IPS-15b (cell line): Measurements from ENCODE around the gene SSX2IP.
"Not testable (repeated sequence)": the region's sequence is repeated elsewhere in the genome, so short reads cannot be mapped to it uniquely, and the experiment has no call there.

Experiments used
- H3K27me3 ChIP-seq: one replicate; pipeline ENCODE4 v1.6.1; 2013; ENCODE audit warnings: low read length; ENCODE audit not compliant: control insufficient read depth, insufficient read depth
- H3K36me3 ChIP-seq: one replicate; pipeline ENCODE4 v1.6.1; 2013; ENCODE audit warnings: low read length; ENCODE audit not compliant: control insufficient read depth, insufficient read depth
- H3K4me1 ChIP-seq: one replicate; pipeline ENCODE4 v1.6.1; 2013; ENCODE audit warnings: mild to moderate bottlenecking, low read length; ENCODE audit not compliant: control insufficient read depth, insufficient read depth
- H3K4me3 ChIP-seq: one replicate; pipeline ENCODE4 v1.5.1; 2013; ENCODE audit warnings: low read depth, low read length
- H3K9ac ChIP-seq: one replicate; pipeline ENCODE4 v1.6.1; 2013; ENCODE audit warnings: low read depth, mild to moderate bottlenecking, low read length
- H3K9me3 ChIP-seq: one replicate; pipeline ENCODE4 v1.6.1; 2013; ENCODE audit warnings: mild to moderate bottlenecking, low read length; ENCODE audit not compliant: control insufficient read depth, insufficient read depth

SSX2IP gene

GRCh38 chr1:84690397-84691121 lies at the start of gene SSX2IP:
TSS of gene SSX2IP (minus strand) at chr1:84690461. CDS start at chr1:84671219, 19,242 bp downstream.
- H3K4me1 ChIP-seq: peaks cover 4% of the 10 kb centered on the region

GRCh38 chr1:84738237-84738636 lies 48.0 kb upstream of the SSX2IP start:
- Histone ChIP-seq H3K4me1 (peaks cover 3% of the 10 kb centered on the region), H3K9me3 (no peaks in the 10 kb centered on the region), H3K36me3 (no peaks in the 10 kb centered on the region), H3K9ac (no peak overlapping the region), H3K4me3 (no peak overlapping the region), H3K27me3 (no peaks in the 10 kb centered on the region)

More at GRCh38 chr1:84690397-84691121, at the start of gene SSX2IP:
- no peaks in the 10 kb centered on the region for H3K27me3 ChIP-seq
- H3K4me3 ChIP-seq: peak within 1 kb of the TSS; percentile 86
- no peaks in the 10 kb centered on the region for H3K9me3 ChIP-seq
- H3K36me3 ChIP-seq: no peaks in the 10 kb centered on the region
- peak within 1 kb of the TSS; percentile 86 for H3K9ac ChIP-seq

GRCh38 chr1:84737590-84737989 lies 47.3 kb upstream of the SSX2IP start:
- Histone ChIP-seq H3K36me3 (no peaks in the 10 kb centered on the region), H3K9me3 (no peaks in the 10 kb centered on the region), H3K4me3 (no peak overlapping the region), H3K4me1 (peaks cover 3% of the 10 kb centered on the region), H3K9ac (no peak overlapping the region), H3K27me3 (no peaks in the 10 kb centered on the region)

GRCh38 chr1:84736944-84737343 lies 46.7 kb upstream of the SSX2IP start:
- no peaks in the 10 kb centered on the region for H3K36me3 ChIP-seq
- H3K27me3 ChIP-seq: no peaks in the 10 kb centered on the region
- no peak overlapping the region for H3K9ac ChIP-seq
- H3K9me3 ChIP-seq: no peaks in the 10 kb centered on the region
- no peak overlapping the region for H3K4me3 ChIP-seq
- H3K4me1 ChIP-seq: peaks cover 3% of the 10 kb centered on the region

GRCh38 chr1:84736445-84736844 lies 46.2 kb upstream of the SSX2IP start:
- H3K9me3 ChIP-seq: no peaks in the 10 kb centered on the region
- H3K27me3 ChIP-seq: no peaks in the 10 kb centered on the region
- peaks cover 3% of the 10 kb centered on the region for H3K4me1 ChIP-seq
- H3K4me3 ChIP-seq: no peak overlapping the region
- H3K36me3 ChIP-seq: no peaks in the 10 kb centered on the region
- H3K9ac ChIP-seq: no peak overlapping the region

GRCh38 chr1:84735483-84735882 lies 45.2 kb upstream of the SSX2IP start:
- Histone ChIP-seq H3K4me1 (peaks cover 3% of the 10 kb centered on the region), H3K4me3 (no peak overlapping the region), H3K27me3 (no peaks in the 10 kb centered on the region), H3K9me3 (no peaks in the 10 kb centered on the region), H3K9ac (no peak overlapping the region), H3K36me3 (no peaks in the 10 kb centered on the region)

GRCh38 chr1:84732520-84732919 lies 42.3 kb upstream of the SSX2IP start:
- H3K9me3 ChIP-seq: no peaks in the 10 kb centered on the region

GRCh38 chr1:84731519-84731918 lies 41.3 kb upstream of the SSX2IP start:
- Histone ChIP-seq H3K36me3 (no peaks in the 10 kb centered on the region), H3K27me3 (no peaks in the 10 kb centered on the region), H3K9me3 (no peaks in the 10 kb centered on the region), H3K9ac (no peak overlapping the region), H3K4me3 (no peak overlapping the region), H3K4me1 (no peaks in the 10 kb centered on the region)

More at GRCh38 chr1:84732520-84732919, 42.3 kb upstream of the SSX2IP start:
- H3K4me3 ChIP-seq: no peak overlapping the region
- H3K4me1 ChIP-seq: no peaks in the 10 kb centered on the region
- no peaks in the 10 kb centered on the region for H3K27me3 ChIP-seq
- no peak overlapping the region for H3K9ac ChIP-seq
- no peaks in the 10 kb centered on the region for H3K36me3 ChIP-seq

- H3K9ac ChIP-seq, H3K27me3 ChIP-seq, H3K4me1 ChIP-seq, H3K4me3 ChIP-seq, H3K9me3 ChIP-seq, H3K36me3 ChIP-seq: not testable (repeated sequence)
Observed at GRCh38 chr1:84727711-84728110, 37.5 kb upstream of the SSX2IP start.

- Histone ChIP-seq H3K36me3 (no peaks in the 10 kb centered on the region), H3K9me3 (no peaks in the 10 kb centered on the region), H3K27me3 (no peaks in the 10 kb centered on the region), H3K9ac (no peak overlapping the region), H3K4me3 (no peak overlapping the region), H3K4me1 (peaks cover 4% of the 10 kb centered on the region)
Observed at GRCh38 chr1:84726593-84727499, 36.6 kb upstream of the SSX2IP start.

- Histone ChIP-seq H3K9ac (no peak overlapping the region), H3K36me3 (no peaks in the 10 kb centered on the region), H3K4me3 (no peak overlapping the region), H3K9me3 (no peaks in the 10 kb centered on the region), H3K4me1 (peaks cover 4% of the 10 kb centered on the region), H3K27me3 (no peaks in the 10 kb centered on the region)
Observed at GRCh38 chr1:84724128-84724860, 34.0 kb upstream of the SSX2IP start.
